Activated CD8-positive, alpha-beta T cell treated with anti-CD3 and anti-CD28 coated beads for 36 hours (primary cell): ENCODE results near the gene FAM81B. TPM values are rescaled to one million over a fixed set of nuclear protein-coding genes. Genes with fewer than 3 reads are reported as not detected.

Source experiments
- ATAC-seq: fragments of 200-7000 bp; cut with Tn5 transposase; one replicate; pipeline ENCODE4 v1.10.0; 2021; ENCODE audit warnings: mild to moderate bottlenecking, moderate library complexity
- CTCF ChIA-PET: fragments of 350-600 bp; sonication (Branson Sonifier 250); formaldehyde crosslinking; loops from one replicate; lab custom pipeline; 2021; ENCODE audit warnings: antibody characterized with exemption; lab: Charles Lee
- POLR2A ChIA-PET: fragments of 350-600 bp; sonication (Branson Sonifier 250); formaldehyde crosslinking; loops from one replicate; lab custom pipeline; 2021; ENCODE audit warnings: antibody characterized with exemption; lab: Charles Lee
- DNase-seq: peaks from one replicate; pipeline ENCODE4 v3.0.0-alpha.2; 2020
- H3K27ac Mint-ChIP-seq: one replicate; pipeline ENCODE4 v1.8.0; 2021; ENCODE audit warnings: mild to moderate bottlenecking, mixed read lengths
- H3K27me3 Mint-ChIP-seq: one replicate; pipeline ENCODE4 v1.8.0; 2021; ENCODE audit warnings: mixed read lengths
- H3K36me3 Mint-ChIP-seq: one replicate; pipeline ENCODE4 v1.8.0; 2021; ENCODE audit warnings: low read depth, mixed read lengths
- H3K4me1 Mint-ChIP-seq: one replicate; pipeline ENCODE4 v1.8.0; 2021; ENCODE audit warnings: low read depth, mixed read lengths
- H3K4me3 Mint-ChIP-seq: one replicate; pipeline ENCODE4 v1.8.0; 2021; ENCODE audit warnings: mild to moderate bottlenecking, moderate library complexity, mixed read lengths
- H3K9me3 Mint-ChIP-seq: one replicate; pipeline ENCODE4 v1.8.0; 2021; ENCODE audit warnings: mixed read lengths
- intact Hi-C: fragments of 100-400 bp; cut with micrococcal nuclease; formaldehyde crosslinking; loops from one replicate; pipeline ENCODE4 v1.10.0; 2022
- total RNA-seq, 2 experiments: library from RNA; stranded (reverse); gene quantifications; one replicate each; pipeline ENCODE4 v1.2.3, GENCODE V29; 2021
- TF ChIP-seq, protein P1 (sequence below): fragments of 200-600 bp; IDR thresholded peaks from one replicate; pipeline ENCODE4 v1.8.0; 2022; ENCODE audit warnings: antibody characterized with exemption, mild to moderate bottlenecking

The FAM81B gene
- total RNA-seq, 2 experiments from 2014 or later = not detected

DNA sequence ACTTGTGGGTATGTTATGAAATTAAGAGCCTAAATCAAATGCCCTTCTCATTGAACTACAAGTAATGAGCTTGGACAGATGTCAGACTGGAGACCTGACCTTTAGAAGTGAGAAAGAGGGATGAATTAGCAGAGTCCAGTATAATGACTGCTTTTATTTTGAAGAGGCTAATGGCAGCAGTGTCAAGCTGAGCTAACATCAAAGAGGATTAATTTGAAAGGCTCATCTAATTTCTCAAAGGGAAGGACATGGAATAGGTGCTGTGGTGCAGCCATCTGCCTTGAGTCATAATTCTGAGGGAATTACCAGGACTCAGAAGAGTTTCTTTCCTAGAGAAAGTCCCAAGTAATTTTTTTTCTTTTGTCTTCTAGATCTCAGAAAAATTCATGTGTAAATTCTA lies 57.6 kb downstream of the FAM81B start:
- Mint-ChIP-seq H3K4me3 (no peak overlapping the region), H3K36me3 (no peaks in the 10 kb centered on the region), H3K27ac (no peak overlapping the region), H3K27me3 (peaks cover 4% of the 10 kb centered on the region), H3K4me1 (no peaks in the 10 kb centered on the region), H3K9me3 (no peaks in the 10 kb centered on the region)
- intact Hi-C loops = no loop called here
- TF ChIP-seq, protein P1, sequence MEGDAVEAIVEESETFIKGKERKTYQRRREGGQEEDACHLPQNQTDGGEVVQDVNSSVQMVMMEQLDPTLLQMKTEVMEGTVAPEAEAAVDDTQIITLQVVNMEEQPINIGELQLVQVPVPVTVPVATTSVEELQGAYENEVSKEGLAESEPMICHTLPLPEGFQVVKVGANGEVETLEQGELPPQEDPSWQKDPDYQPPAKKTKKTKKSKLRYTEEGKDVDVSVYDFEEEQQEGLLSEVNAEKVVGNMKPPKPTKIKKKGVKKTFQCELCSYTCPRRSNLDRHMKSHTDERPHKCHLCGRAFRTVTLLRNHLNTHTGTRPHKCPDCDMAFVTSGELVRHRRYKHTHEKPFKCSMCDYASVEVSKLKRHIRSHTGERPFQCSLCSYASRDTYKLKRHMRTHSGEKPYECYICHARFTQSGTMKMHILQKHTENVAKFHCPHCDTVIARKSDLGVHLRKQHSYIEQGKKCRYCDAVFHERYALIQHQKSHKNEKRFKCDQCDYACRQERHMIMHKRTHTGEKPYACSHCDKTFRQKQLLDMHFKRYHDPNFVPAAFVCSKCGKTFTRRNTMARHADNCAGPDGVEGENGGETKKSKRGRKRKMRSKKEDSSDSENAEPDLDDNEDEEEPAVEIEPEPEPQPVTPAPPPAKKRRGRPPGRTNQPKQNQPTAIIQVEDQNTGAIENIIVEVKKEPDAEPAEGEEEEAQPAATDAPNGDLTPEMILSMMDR = no peak
- DNase-seq = no peak
- CTCF ChIA-PET = no interaction called here
- no peak for ATAC-seq
- POLR2A ChIA-PET = no interaction called here

DNA sequence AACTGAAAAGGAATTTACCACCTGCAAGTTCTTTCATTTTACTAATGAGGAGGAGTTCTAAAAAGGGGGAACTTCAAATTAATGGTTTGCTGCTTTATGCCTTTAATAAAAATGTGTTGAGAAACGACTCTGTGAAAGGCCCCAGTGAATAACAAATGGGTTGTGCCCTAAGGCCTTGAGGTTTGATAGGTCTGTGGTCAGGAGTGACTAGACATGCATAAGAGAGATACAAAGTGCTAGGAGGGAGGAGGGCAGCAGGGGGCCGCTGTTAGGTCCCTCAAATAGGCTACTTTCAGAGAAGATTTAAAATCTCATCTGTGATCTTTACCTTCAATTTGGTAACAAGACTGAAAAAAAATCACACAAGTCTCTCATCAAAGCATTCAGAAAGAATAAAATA lies 58.3 kb downstream of the FAM81B start:
- CTCF ChIA-PET = no interaction called here
- ATAC-seq = no peak
- H3K27ac Mint-ChIP-seq = no peak overlapping the region
- POLR2A ChIA-PET = no interaction called here
- no peak for DNase-seq
- H3K4me1 Mint-ChIP-seq = no peaks in the 10 kb centered on the region
- H3K36me3 Mint-ChIP-seq = no peaks in the 10 kb centered on the region
- no peaks in the 10 kb centered on the region for H3K9me3 Mint-ChIP-seq
- TF ChIP-seq, protein P1 = no peak
- no peak overlapping the region for H3K4me3 Mint-ChIP-seq
- H3K27me3 Mint-ChIP-seq = peaks cover 4% of the 10 kb centered on the region
- intact Hi-C loops = no loop called here

DNA sequence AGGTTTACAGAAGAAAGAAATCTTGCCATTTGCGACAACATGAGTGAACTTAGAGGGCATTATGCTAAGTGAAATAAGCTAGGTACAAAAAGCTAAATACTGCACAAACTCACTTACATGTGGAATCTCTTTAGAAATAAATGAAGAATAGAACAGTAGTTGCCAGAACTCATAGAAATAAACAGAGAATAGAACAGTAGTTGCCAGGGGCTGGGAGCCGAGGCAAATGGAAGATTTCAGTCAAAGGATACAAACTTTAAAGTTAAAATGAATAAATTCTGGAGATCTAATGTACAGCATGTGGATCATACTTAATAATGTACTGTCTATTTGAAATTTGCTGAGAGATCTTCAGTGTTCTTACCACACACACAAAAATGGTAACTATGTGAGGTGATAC lies 63.4 kb downstream of the FAM81B start:
- no peak overlapping the region for H3K27ac Mint-ChIP-seq
- ATAC-seq (no peak), DNase-seq (no peak)
- intact Hi-C loops = no loop called here
- POLR2A ChIA-PET = no interaction called here
- H3K9me3 Mint-ChIP-seq = no peaks in the 10 kb centered on the region
- H3K36me3 Mint-ChIP-seq = no peaks in the 10 kb centered on the region
- H3K27me3 Mint-ChIP-seq = no peaks in the 10 kb centered on the region
- CTCF ChIA-PET = no interaction called here
- H3K4me1 Mint-ChIP-seq = no peaks in the 10 kb centered on the region
- no peak overlapping the region for H3K4me3 Mint-ChIP-seq
- TF ChIP-seq, protein P1 = no peak

DNA sequence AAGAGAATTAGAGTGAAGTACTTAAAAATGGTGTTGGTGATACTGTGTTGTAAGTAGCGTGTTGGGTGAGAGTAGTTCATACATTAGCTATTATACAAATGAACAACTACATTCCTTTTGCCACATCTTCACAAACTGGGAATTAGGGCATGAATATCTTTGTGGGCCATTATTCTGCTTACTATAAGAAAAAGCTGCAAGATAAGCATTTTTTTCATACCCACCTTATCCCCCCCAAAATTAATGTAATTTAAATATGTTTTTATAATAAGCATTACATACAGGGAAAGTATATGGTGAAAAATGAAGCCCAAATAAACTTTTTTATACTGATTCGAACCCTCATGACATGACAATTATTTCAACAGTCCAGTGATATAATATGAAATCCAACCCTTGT lies 69.5 kb downstream of the FAM81B start:
- H3K4me1 Mint-ChIP-seq = no peaks in the 10 kb centered on the region
- no peaks in the 10 kb centered on the region for H3K27me3 Mint-ChIP-seq
- H3K36me3 Mint-ChIP-seq = peaks cover 16% of the 10 kb centered on the region
- POLR2A ChIA-PET = no interaction called here
- no peak for ATAC-seq
- TF ChIP-seq, protein P1 = no peak
- intact Hi-C loops = no loop called here
- H3K9me3 Mint-ChIP-seq = no peaks in the 10 kb centered on the region
- DNase-seq = no peak
- no peak overlapping the region for H3K4me3 Mint-ChIP-seq
- CTCF ChIA-PET = no interaction called here
- H3K27ac Mint-ChIP-seq = no peak overlapping the region

DNA sequence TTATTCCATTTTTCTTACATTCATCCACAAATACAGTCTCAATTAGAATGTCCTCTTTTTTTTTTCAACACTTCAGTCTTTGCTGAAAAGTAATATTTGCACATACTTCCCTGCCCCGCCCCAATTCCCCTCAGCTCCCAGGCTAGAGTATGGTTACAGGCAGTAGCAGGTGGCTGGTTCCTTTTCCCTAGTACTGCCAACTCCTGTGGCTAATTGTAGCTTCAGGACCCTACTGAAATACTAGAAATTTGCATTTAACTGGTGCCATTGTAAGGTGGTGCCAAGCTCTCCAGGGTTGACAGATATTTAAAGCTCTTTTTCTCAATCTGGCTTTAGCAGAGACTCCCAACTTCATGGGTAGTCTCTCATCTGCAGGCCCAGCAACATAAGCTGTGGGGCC lies 80.3 kb downstream of the FAM81B start:
- Mint-ChIP-seq H3K27ac (no peak overlapping the region), H3K36me3 (peaks cover 19% of the 10 kb centered on the region)
- intact Hi-C loops = no loop called here

More for the DNA sequence above, 80.3 kb downstream of the FAM81B start:
- TF ChIP-seq, protein P1 = no peak
- no peak for ATAC-seq
- Mint-ChIP-seq H3K27me3 (no peaks in the 10 kb centered on the region), H3K4me1 (no peaks in the 10 kb centered on the region), H3K9me3 (no peaks in the 10 kb centered on the region), H3K4me3 (no peak overlapping the region)
- DNase-seq = no peak
- ChIA-PET CTCF (no interaction called here), POLR2A (no interaction called here)
